ENCODE results near the gene AMN1. TPM values are rescaled to one million over a fixed set of nuclear protein-coding genes. Genes with fewer than 3 reads are reported as not detected.

Gene AMN1
- total and polyA plus RNA-seq, 2 of the 13 experiments (the other 11 are each of a cell fraction or from before 2014, with no cell fraction given), result 7.5 to 26.5 TPM

DNA sequence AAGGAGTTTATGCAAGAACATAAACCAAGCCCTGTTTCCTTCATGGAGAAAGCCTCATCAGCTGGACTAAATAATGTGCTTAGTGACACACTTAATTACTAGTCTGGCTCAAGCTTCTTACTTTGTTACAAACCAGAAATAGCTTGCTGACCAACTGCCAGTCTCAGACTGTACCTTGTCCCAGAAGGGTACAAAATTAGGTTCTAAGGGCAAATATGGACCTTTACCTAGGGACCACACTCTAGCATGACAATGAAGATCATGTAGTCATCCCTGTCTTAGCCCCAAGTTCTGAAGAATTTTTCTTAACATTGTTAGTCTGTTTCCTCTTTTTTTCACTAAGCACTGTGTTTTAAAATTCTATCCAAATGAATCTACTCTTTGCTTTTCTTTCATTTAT is 2.2 kb downstream of the AMN1 start:
- in situ Hi-C loops (cut with HindIII; ENCODE audit: extremely low pct_ligation_motif_present, low pct_unique_long_range_greater_than_20kb), result no loop called here
- no peaks in the 10 kb centered on the region for H3K36me3 ChIP-seq (replicated peaks in 1 of 2; ENCODE audit: control insufficient read depth in 1 of 2, insufficient read depth in 2 of 2, low read length in 2 of 2)
- no peak for ATAC-seq
- TF ChIP-seq AKAP8 (CRISPR knock-in tag; IDR thresholded peaks at IDR 0.05), result no peak
- TF ChIP-seq ZNF564 (CRISPR knock-in tag; IDR thresholded peaks at IDR 0.05), result no peak
- no peak for TF ChIP-seq MXD4 (CRISPR knock-in tag; IDR thresholded peaks at IDR 0.05)
- TF ChIP-seq, protein P1, sequence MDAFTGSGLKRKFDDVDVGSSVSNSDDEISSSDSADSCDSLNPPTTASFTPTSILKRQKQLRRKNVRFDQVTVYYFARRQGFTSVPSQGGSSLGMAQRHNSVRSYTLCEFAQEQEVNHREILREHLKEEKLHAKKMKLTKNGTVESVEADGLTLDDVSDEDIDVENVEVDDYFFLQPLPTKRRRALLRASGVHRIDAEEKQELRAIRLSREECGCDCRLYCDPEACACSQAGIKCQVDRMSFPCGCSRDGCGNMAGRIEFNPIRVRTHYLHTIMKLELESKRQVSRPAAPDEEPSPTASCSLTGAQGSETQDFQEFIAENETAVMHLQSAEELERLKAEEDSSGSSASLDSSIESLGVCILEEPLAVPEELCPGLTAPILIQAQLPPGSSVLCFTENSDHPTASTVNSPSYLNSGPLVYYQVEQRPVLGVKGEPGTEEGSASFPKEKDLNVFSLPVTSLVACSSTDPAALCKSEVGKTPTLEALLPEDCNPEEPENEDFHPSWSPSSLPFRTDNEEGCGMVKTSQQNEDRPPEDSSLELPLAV (CRISPR knock-in tag; conservative IDR thresholded peaks at IDR 0.05; ENCODE audit: low read depth), result no peak
- no peak for TF ChIP-seq ZNF501 (CRISPR knock-in tag; IDR thresholded peaks at IDR 0.05)
- TF ChIP-seq, protein P2, sequence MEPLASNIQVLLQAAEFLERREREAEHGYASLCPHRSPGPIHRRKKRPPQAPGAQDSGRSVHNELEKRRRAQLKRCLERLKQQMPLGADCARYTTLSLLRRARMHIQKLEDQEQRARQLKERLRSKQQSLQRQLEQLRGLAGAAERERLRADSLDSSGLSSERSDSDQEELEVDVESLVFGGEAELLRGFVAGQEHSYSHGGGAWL (CRISPR knock-in tag; IDR thresholded peaks at IDR 0.05), result no peak
- TF ChIP-seq NFKB2 (CRISPR knock-in tag; IDR thresholded peaks at IDR 0.05; ENCODE audit: borderline replicate concordance), result no peak
- no peak for TF ChIP-seq ZNF430 (CRISPR knock-in tag; IDR thresholded peaks at IDR 0.05)
- no peak for TF ChIP-seq HOXA3 (CRISPR knock-in tag; IDR thresholded peaks at IDR 0.05)
- TF ChIP-seq ZNF766 (CRISPR knock-in tag; IDR thresholded peaks at IDR 0.05; ENCODE audit: borderline replicate concordance), result no peak
- TF ChIP-seq KLF11 (CRISPR knock-in tag; IDR thresholded peaks at IDR 0.05), result no peak
- TF ChIP-seq HNF4G (IDR thresholded peaks at IDR 0.05; ENCODE audit: borderline replicate concordance, low read depth, low read length), result no peak
- no peak for TF ChIP-seq HNF4G (CRISPR knock-in tag; IDR thresholded peaks at IDR 0.05; ENCODE audit: borderline replicate concordance, low read depth)
- TF ChIP-seq SRSF9 (IDR thresholded peaks at IDR 0.05; ENCODE audit: borderline replicate concordance, insufficient read depth, low read depth, low read length, poor library complexity, severe bottlenecking), result no peak
- no peak for TF ChIP-seq MXI1 (IDR thresholded peaks at IDR 0.05; ENCODE audit: borderline replicate concordance, low read depth, low read length)
- no peak for TF ChIP-seq AGO2 (optimal IDR thresholded peaks at IDR 0.05; ENCODE audit: low read depth, low read length)
- TF ChIP-seq HNRNPH1 (optimal IDR thresholded peaks at IDR 0.05; ENCODE audit: low read depth, low read length), result no peak
- no peak for FAIRE-seq
- no peak for DNase-seq (ENCODE audit: low spot score)
- H3K79me2 ChIP-seq (ENCODE audit: insufficient read depth, low read length), result peaks cover 4% of the 10 kb centered on the region
- no TSS peak for BruUV-seq (replicated peaks)
- no peak overlapping the region for H3K9ac ChIP-seq (ENCODE audit: insufficient read depth, low read depth, low read length)
- H2AFZ ChIP-seq (ENCODE audit: low read length), result no peak overlapping the region
- CTCF ChIA-PET (ENCODE audit: low intra/inter-chr PET ratio, low total read pairs), result no interaction called here
- H4K20me1 ChIP-seq (ENCODE audit: insufficient read depth, low read length), result no peaks in the 10 kb centered on the region
- no peak overlapping the region for H3K27ac ChIP-seq (ENCODE audit: extremely low read length, insufficient read depth, low read length)
- no peaks in the 10 kb centered on the region; a peak in 1 of 5 replicates for H3K27me3 ChIP-seq (ENCODE audit: control insufficient read depth in 1 of 2, insufficient read depth in 2 of 2, low read length in 2 of 2)
- no peak overlapping the region for H3K4me2 ChIP-seq (ENCODE audit: low read depth, low read length)
- peaks cover 61% of the 10 kb centered on the region for H3K4me1 ChIP-seq (ENCODE audit: insufficient read depth, low read length)
- no peak overlapping the region for H3K4me3 ChIP-seq (replicated peaks in 1 of 3; ENCODE audit: insufficient read depth in 1 of 3, low read depth in 2 of 3, low read length in 3 of 3)
- intact Hi-C loops (cut with micrococcal nuclease; ENCODE audit: unreplicated experiment), result loop anchor here (5.0 to 10.0 kb wide), 2 partner anchors 48 to 399 kb away; partner anchors contain the start of gene SINHCAF
- no peaks in the 10 kb centered on the region for H3K9me3 ChIP-seq (ENCODE audit: low read length)
- POLR2A ChIA-PET, result no interaction called here

Data from HepG2 (cell line).